Endothelial cell of umbilical vein (primary cell): ENCODE measurements around the gene TTBK1. TPM values are rescaled to one million over a fixed set of nuclear protein-coding genes. Genes with fewer than 3 reads are reported as not detected.

ENCODE experiments used
- BruUV-seq: library from RNA; stranded (reverse); fragments of 400-500 nt; replicated peaks from 2 replicates; lab custom pipeline; 2021; lab: Mats Ljungman, UMichigan
- CTCF ChIA-PET: fragments of 300-600, 350-600 bp; sonication (Branson Sonifier 250); formaldehyde crosslinking; loops from one replicate; lab custom pipeline; 2021; ENCODE audit warnings: antibody characterized with exemption, inconsistent platforms; lab: Charles Lee
- POLR2A ChIA-PET: fragments of 300-600, 350-600 bp; sonication (Branson Sonifier 250); formaldehyde crosslinking; loops from one replicate; lab custom pipeline; 2021; ENCODE audit warnings: antibody characterized with exemption, inconsistent platforms; lab: Charles Lee
- DNase-seq: peaks from one replicate; pipeline ENCODE4 v3.0.0-alpha.2; 2011; ENCODE audit warnings: low read depth, low spot score
- FAIRE-seq: peaks from 2 replicates; lab custom pipeline; 2011; peaks lifted over from hg19 to GRCh38; lab: Jason Lieb, UNC
- H2AFZ ChIP-seq: 2 replicates; pipeline ENCODE4 v1.6.0; 2012; ENCODE audit warnings: low read depth, low read length, control low read depth, inconsistent platforms
- H3K27ac ChIP-seq: 2 replicates; pipeline ENCODE4 v1.5.1; 2011; ENCODE audit warnings: low read depth, mild to moderate bottlenecking, control low read depth, low read length, moderate library complexity; ENCODE audit not compliant: insufficient read depth
- H3K27me3 ChIP-seq, 2 experiments: 2 replicates each; pipeline versions ENCODE4 v1.6.0 to v1.6.1; 2011; ENCODE audit warnings: low read length in 2 of 2, mixed read lengths in 1 of 2; ENCODE audit not compliant: control insufficient read depth in 2 of 2, insufficient read depth in 2 of 2
- H3K36me3 ChIP-seq, 2 experiments: 2 replicates in 1 of 2; 3 replicates in 1 of 2; pipeline ENCODE4 v1.5.1; 2011; ENCODE audit warnings: low read length in 2 of 2, mild to moderate bottlenecking in 1 of 2, moderate library complexity in 1 of 2; ENCODE audit not compliant: control insufficient read depth in 2 of 2, insufficient read depth in 2 of 2; ENCODE audit errors: extremely low read depth in 1 of 2
- H3K4me1 ChIP-seq: 3 replicates; pipeline ENCODE4 v1.5.1; 2011; ENCODE audit warnings: mild to moderate bottlenecking, low read length; ENCODE audit not compliant: control insufficient read depth, insufficient read depth; ENCODE audit errors: extremely low read depth
- H3K4me2 ChIP-seq: 2 replicates; pipeline ENCODE4 v1.6.1; 2011; ENCODE audit warnings: low read length, control low read depth, mixed read lengths; ENCODE audit not compliant: insufficient read depth
- H3K4me3 ChIP-seq, 3 experiments: fragments of 200-600 bp in 1 of 3; sonication (generic), shearing (Covaris generic) in 1 of 3; replicated peaks in 1 of 3; 2 replicates each; pipeline ENCODE4 v1.5.1; 2011 to 2016; ENCODE audit warnings: control low read depth in 3 of 3, low read length in 3 of 3, mild to moderate bottlenecking in 2 of 3, inconsistent platforms in 1 of 3, low read depth in 1 of 3, moderate library complexity in 1 of 3; ENCODE audit not compliant: insufficient read depth in 1 of 3
- H3K79me2 ChIP-seq: 2 replicates; pipeline ENCODE4 v1.6.0; 2012; ENCODE audit warnings: low read length, inconsistent platforms; ENCODE audit not compliant: control insufficient read depth, insufficient read depth
- H3K9ac ChIP-seq: replicated peaks from 2 replicates; pipeline ENCODE3; 2011; ENCODE audit warnings: low read length, control low read depth; ENCODE audit not compliant: insufficient read depth; ENCODE audit errors: extremely low read depth
- H3K9me1 ChIP-seq: replicated peaks from 3 replicates; pipeline ENCODE4 v1.6.0; 2011; ENCODE audit warnings: mild to moderate bottlenecking, low read length; ENCODE audit not compliant: control insufficient read depth, insufficient read depth; ENCODE audit errors: extremely low read depth
- H3K9me3 ChIP-seq: replicated peaks from 2 replicates; pipeline ENCODE4 v1.5.1; 2012; ENCODE audit warnings: low read length, inconsistent platforms; ENCODE audit not compliant: control insufficient read depth, insufficient read depth
- H4K20me1 ChIP-seq: replicated peaks from 2 replicates; pipeline ENCODE3; 2011; ENCODE audit warnings: mild to moderate bottlenecking, low read length; ENCODE audit not compliant: control insufficient read depth, insufficient read depth; ENCODE audit errors: extremely low read depth
- EZH2 ChIP-seq: IDR thresholded peaks from 2 replicates; pipeline ENCODE4 v1.6.1; 2012; ENCODE audit warnings: borderline replicate concordance, low read depth, mild to moderate bottlenecking, moderate library complexity, low read length, inconsistent platforms; ENCODE audit not compliant: severe bottlenecking
- FOS ChIP-seq: IDR thresholded peaks from 2 replicates; pipeline ENCODE4 v1.6.1; 2011; ENCODE audit warnings: mild to moderate bottlenecking, low read length, moderate library complexity, borderline replicate concordance; ENCODE audit not compliant: insufficient read depth
- MYC ChIP-seq: IDR thresholded peaks from one replicate; pipeline ENCODE4 v1.6.1; 2011; ENCODE audit warnings: mild to moderate bottlenecking, low read depth, low read length
- POLR2AphosphoS5 ChIP-seq: IDR thresholded peaks from 2 replicates; pipeline ENCODE4 v1.6.1; 2012; ENCODE audit warnings: low read depth, mild to moderate bottlenecking, control low read depth, low read length, moderate library complexity; ENCODE audit not compliant: insufficient read depth
- dilution Hi-C: fragments of 300-500 bp; cut with MboI; formaldehyde crosslinking; loops from one replicate; pipeline ENCODE4 v1.15.0; 2019; ENCODE audit warnings: low sequenced_read_pairs; ENCODE audit not compliant: extremely low pct_ligation_motif_present
- intact Hi-C: fragments of 100-400 bp; cut with micrococcal nuclease; formaldehyde crosslinking; loops from one replicate; pipeline ENCODE4 v1.10.0; 2022
- polyA plus RNA-seq, 4 experiments: library from polyadenylated mRNA; depleted of rRNA in 3 of 4; stranded (reverse) in 3 of 4; unstranded in 1 of 4; fragments of >200 nt; gene quantifications; 2 replicates each; pipeline versions ENCODE4 v1.2.1 to v1.2.3, GENCODE V29; 2011 to 2012; ENCODE audit warnings: missing spikeins in 1 of 4
- total RNA-seq: library from RNA; stranded (reverse); gene quantifications from 2 replicates; pipeline ENCODE4 v1.2.3, GENCODE V29; 2021

The TTBK1 gene
- total and polyA plus RNA-seq, 2 donors (not counting 3 experiments of a cell fraction or from before 2014, with no cell fraction given) = 0.06 TPM; not detected in 1

GRCh38 chr6:43274916-43275597 lies 31.8 kb downstream of the TTBK1 start:
- H3K27me3 ChIP-seq = peaks cover 51 to 64% of the 10 kb centered on the region in 2 experiments
- H4K20me1 ChIP-seq = no peaks in the 10 kb centered on the region
- H2AFZ ChIP-seq = no peak overlapping the region
- ChIA-PET POLR2A (no interaction called here), CTCF (no interaction called here)
- FAIRE-seq = no peak
- dilution Hi-C loops (no loop called here), intact Hi-C loops (no loop called here)
- no peak overlapping the region for H3K4me2 ChIP-seq
- H3K4me1 ChIP-seq = no peaks in the 10 kb centered on the region
- no peak overlapping the region for H3K27ac ChIP-seq
- no peaks in the 10 kb centered on the region for H3K36me3 ChIP-seq
- no peaks in the 10 kb centered on the region for H3K9me3 ChIP-seq
- TF ChIP-seq POLR2AphosphoS5 (no peak), EZH2 (peak; percentile 76), MYC (no peak)
- no peaks in the 10 kb centered on the region for H3K79me2 ChIP-seq
- H3K9me1 ChIP-seq = no peaks in the 10 kb centered on the region
- no peak overlapping the region for H3K9ac ChIP-seq
- no TSS peak for BruUV-seq
- no peak for DNase-seq
- H3K4me3 ChIP-seq = no peak overlapping the region

GRCh38 chr6:43275801-43276576 lies 32.7 kb downstream of the TTBK1 start:
- no peak overlapping the region for H3K9ac ChIP-seq
- H3K36me3 ChIP-seq = no peaks in the 10 kb centered on the region
- H3K9me1 ChIP-seq = no peaks in the 10 kb centered on the region
- H3K27me3 ChIP-seq = peaks cover 50 to 63% of the 10 kb centered on the region in 2 experiments
- H3K4me3 ChIP-seq = no peak overlapping the region
- no peaks in the 10 kb centered on the region for H3K9me3 ChIP-seq
- POLR2A ChIA-PET = no interaction called here
- H2AFZ ChIP-seq = no peak overlapping the region
- no peaks in the 10 kb centered on the region for H3K79me2 ChIP-seq
- H3K4me2 ChIP-seq = no peak overlapping the region
- intact Hi-C loops (no loop called here), dilution Hi-C loops (no loop called here)
- no peaks in the 10 kb centered on the region for H4K20me1 ChIP-seq
- FAIRE-seq (no peak), DNase-seq (no peak)
- no peaks in the 10 kb centered on the region for H3K4me1 ChIP-seq
- no TSS peak for BruUV-seq
- H3K27ac ChIP-seq = no peak overlapping the region
- CTCF ChIA-PET = interaction anchor here (1.1 kb wide), 1 partner anchor 16 kb away, joined by 3 read pairs; no protein-coding TSS in a partner anchor
- TF ChIP-seq EZH2 (peak; percentile 96), FOS (no peak)
